Activated CD8-positive, alpha-beta memory T cell treated with anti-CD3 and anti-CD28 coated beads, Interleukin-2, amount 50 U/mL, for 4 hours (primary cell): ENCODE results near the gene BARHL1.

Experiments
- DNase-seq: peaks from one replicate; pipeline ENCODE4 v3.0.0-alpha.2; 2020

The BARHL1 gene

DNA sequence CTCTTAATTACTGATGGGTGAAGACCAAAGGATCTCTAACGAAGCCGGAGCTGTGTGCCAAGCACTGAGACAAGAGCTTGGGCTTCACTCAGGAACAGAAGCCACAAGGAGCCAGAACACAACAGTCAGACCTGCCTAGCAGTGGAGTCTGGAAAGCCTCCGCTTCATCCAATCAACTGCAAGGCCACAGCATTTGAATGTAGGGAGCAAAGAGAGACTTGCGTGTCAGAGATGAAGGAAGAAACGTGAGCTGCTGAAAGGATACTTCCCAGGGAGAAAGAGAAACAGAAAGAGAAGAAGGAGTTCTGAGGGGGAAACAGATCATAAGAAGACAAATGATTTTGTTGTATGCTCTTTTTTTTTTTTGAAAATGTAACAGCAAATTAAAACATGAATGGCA lies 43.9 kb downstream of the BARHL1 start:
- no peak for DNase-seq

DNA sequence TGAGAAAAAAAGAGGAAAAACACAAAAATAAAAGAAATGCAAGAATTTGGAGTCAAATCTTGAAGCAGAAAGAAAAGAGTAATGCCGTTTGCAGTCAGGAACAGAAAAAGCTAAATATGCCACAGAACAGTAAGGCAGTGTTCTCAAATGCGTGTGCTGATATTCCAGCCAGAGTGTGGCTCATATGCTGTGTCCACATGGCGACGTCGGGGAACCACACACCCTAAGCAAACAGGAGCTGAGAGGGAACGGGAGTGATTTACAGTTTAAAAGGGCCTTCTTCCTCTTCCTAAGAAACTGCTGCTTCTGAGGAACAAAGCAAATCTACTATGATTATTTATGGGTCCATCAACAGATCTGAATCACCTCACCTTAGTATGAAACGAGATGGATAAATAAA lies 44.7 kb downstream of the BARHL1 start:
- no peak for DNase-seq

DNA sequence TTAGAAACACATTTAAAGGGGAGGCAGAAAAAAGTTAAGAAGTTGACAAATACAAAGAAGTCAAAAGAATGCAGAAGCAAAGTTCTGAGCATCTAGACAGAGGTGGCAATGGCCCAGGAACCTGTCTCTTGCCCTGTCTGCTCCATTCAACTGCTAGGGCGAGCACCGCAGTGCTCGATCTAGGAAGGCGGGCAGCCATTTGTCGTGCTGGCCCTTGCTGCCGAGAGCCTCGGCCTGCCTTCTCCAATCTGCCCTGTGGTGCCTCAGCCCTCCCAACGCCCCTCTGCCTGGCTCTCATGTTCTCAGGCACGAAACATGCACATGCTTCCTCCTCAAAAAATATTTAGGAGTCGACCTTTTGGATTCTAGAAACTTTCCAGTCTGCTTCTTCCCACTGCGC lies 45.2 kb downstream of the BARHL1 start:
- DNase-seq, result no peak

DNA sequence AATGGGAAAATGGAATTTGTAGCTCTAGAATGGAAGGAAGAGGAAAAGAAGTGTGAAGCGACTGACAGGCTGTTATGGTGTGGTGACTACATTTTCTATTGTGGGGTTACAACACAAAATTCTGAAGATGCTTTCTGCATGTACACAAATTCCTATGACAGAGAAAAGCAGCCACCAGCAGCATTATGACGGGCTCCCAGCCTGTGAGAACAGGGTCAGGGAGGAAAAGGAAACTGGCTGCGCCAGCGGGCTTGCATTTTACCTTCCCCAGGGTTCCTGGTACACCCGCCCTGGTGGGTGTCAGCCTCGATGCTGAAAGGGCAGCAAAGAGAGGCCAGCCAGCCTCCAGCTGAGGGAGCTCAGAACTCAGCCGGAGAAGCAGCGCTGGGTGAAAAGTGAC lies 46.3 kb downstream of the BARHL1 start:
- no peak for DNase-seq

DNA sequence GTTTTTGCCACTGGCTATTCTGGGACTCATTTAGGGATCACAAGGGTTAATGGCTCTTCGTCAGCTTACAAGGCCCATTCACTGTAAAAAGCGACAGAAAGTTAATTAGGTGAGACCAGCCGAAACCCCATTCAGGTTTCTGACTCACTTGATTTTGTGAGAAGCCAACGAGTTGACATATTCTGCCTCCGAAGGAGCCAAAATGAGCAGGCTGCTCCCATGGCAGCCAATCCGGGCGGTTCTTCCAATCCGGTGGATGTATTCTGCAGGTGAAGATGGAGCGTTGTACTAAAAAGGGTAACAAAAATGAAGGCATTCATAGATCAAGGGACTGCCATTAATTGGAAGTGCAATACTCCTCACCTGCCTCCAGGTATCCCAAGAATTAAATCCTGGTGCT lies 47.7 kb downstream of the BARHL1 start:
- DNase-seq, result no peak

DNA sequence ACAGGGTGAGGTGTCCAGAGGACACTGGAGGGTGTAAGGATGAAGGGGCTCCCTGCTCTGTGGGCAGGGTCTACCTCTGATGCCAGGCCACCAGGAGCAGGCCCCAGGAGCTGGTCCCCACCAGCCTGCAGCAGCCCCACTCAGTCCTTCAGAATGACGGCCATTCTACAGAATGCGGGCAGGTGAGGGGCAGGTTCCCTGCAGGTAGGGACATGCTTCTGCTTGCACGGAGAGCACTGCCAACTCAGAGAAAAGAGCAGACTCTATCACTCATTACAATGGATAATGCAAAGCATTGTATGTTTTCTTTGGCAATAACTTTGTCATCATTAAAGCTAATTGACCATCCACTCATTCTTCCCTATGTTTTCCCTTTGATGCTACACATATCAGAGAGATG lies 48.4 kb downstream of the BARHL1 start:
- no peak for DNase-seq

DNA sequence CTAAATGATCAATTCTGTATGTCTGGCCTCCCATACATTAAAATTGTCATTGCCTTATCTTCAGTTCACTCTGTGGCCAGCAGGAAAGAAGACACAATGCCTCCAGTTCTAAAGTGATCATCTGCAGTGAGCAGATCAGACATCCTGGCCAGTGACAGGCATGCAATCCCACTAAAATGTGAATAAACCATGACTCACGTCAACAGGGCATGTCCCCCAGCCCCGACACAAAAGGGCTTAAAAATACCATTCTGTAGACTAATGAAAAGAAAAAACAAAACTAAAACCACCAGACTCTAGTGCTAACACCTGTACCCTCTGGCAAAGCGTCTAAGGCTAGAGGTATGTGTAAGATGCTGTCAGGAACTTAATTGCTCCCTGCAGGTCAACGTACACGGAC lies 48.9 kb downstream of the BARHL1 start:
- no peak for DNase-seq

DNA sequence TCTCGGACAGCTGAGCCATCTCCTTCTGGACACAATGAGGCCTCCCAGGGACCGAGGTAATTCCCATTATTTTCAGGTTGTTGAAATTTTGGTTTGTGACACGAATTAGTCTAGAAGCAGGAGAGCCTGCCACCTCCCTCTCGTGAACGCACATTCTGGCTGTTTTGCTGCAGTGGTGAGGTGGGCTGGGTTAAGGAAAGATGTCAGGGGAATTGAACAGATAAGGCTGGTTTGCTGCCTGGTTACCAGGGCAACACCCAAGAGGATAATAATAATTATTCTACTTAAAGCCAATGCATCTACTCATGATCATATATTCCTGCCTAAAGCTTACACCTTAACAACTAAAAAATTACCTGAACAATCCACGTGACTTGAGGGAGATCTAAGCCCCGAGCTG lies 49.3 kb downstream of the BARHL1 start:
- no peak for DNase-seq

DNA sequence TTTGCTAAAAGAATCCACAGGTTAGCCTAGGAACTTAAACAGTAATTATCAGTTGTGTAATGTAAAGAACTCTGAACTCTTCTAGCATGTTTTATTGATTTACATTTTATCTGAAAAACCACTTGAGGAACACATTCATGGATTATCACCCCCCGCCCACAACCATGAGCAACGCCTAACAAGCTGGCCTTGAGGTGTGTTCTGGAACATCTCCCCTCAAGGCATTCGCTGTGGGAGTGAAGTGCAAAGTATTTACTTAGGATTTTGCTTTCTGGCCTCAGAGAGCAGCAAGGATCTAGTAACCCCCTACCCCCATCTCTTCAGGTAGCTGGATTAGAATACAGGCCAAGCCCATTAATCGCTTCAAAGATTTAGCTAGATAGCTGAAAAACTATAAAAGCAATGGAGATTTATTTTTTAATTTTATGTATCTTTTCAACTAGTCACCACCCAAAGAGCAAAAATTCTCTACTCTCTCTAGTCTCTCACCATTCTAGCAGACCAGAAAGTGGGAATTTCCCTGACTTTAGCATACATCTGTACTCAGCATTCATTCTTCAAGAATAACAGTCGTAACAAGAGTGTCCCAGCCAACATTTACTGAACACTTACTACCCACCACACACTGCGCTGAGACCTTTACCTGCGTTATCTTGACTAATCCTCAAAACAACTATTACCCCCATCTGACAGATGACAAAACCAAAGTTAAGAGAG lies 50.2 kb downstream of the BARHL1 start:
- no peak for DNase-seq

DNA sequence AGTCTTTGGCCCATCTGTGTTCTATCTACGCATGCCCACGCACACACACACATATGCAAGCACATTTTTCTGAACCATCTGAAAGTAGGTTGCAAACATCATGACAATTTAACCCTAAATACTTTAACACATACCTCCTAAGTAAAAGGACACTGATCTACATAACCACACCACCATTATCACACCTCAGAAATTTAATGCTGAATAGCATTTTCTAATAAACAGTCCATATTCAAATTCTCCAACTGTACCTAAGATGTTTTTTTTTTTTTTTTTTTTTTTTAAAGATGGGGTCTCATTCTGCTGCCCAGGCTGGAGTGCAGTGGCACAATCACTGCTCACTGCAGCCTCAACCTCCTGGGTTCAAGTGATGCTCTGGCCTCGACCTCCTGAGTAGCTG lies 51.9 kb downstream of the BARHL1 start:
- no peak for DNase-seq

DNA sequence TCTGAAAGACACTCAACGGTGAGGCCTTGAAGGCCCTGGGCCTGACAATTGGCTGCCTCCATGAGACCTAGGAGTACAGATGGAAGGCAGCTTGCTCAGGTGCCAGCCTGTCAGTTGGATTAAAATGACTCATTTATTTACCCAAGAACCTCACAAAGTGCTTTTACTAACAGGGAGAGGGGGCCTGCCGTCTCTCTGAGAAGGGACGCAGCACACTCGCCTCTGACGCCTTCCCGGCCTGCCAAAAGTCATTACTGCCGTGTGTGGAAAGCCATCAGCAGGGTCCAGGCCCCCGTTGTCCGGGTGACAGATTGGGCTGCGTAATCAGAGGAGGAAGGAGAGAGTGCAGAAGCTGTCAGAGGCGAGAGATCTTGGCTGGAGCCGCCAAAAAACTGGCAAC lies 54.9 kb downstream of the BARHL1 start:
- DNase-seq, result no peak

DNA sequence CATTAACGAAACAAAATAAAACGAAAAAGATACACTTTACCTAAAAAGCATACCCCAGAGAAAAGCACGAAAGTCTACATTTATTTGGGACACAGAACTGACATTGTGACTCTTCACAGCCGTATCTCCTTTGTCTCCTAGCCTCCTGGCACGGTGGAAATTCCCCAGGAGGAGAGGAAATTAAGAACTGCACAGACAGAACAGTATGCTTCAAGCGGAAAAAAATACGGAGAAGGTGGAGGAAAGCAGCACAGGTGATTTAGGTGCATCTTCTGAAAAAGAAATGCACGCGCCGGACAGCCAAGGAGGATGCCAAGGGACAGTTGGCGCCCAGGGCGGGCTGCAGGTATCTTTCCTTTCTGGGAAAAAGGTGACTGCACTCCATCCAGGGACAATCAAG lies 55.4 kb downstream of the BARHL1 start:
- DNase-seq, result no peak

DNA sequence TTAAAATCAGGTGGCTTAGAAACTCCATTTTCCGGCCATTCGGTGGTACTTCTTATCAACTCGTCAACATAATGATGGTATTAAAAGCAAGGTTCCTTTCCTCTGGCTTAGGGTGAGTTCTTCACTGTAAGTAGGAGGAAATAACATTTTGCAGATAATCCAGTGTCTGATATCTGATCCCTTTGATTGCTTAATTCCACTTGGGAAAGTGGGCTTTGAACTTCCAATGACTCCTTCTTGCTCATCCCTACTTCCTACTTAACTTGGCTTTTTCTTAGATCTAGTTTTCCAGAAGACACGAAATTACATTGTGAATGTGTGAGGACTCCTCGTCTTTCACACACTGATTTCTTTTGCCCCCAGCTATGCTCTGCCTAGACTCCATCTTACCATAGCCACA lies 55.8 kb downstream of the BARHL1 start:
- DNase-seq, result no peak

DNA sequence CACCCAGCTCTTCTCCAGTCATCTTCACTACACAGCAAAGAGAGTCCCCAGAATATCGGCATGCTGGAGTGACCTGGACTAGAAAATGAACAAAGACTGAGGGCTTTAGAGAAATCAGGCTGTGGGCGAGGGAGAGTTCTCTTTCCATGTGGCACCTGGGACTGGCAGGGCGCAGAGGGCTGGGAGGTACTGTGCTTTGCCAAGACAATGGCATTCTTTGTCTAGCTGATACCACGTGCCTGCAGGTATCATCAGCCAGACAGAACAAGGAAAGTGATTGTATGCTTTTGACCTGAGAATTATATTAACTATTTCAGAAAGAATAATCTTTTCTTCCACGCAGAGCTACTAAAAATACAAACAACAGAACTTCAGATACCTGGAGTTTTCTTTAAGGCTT lies 56.9 kb downstream of the BARHL1 start:
- DNase-seq, result no peak
